CD4-positive, CD25-positive, alpha-beta regulatory T cell (primary cell): ENCODE measurements around the gene EARS2. TPM values are rescaled to one million over a fixed set of nuclear protein-coding genes. Genes with fewer than 3 reads are reported as not detected.
A peak's percentile ranks its signal among the peaks of the same experiment; 100 is the strongest.
"Not testable (repeated sequence)": the region's sequence is repeated elsewhere in the genome, so short reads cannot be mapped to it uniquely, and the experiment has no call there.

ENCODE experiments used
- ATAC-seq, 2 donors: fragments of 150-1000 bp; cut with Tn5 transposase; one replicate each; pipeline ENCODE4 v1.10.0; 2021; ENCODE audit warnings: low read depth in 2 of 2, moderate number of reproducible peaks in 2 of 2, moderate library complexity in 1 of 2
- DNase-seq, 3 donors: peaks; one replicate each; pipeline versions ENCODE4 v3.0.0 to v3.0.0-alpha.2; 2012 to 2022; ENCODE audit warnings: mixed read lengths in 1 of 3
- H3K27ac ChIP-seq: one replicate; pipeline ENCODE4 v1.7.0; 2013; ENCODE audit warnings: mild to moderate bottlenecking, low read length; ENCODE audit not compliant: insufficient read depth, poor library complexity, severe bottlenecking
- H3K27me3 ChIP-seq: one replicate; pipeline ENCODE4 v1.7.0; 2013; ENCODE audit warnings: low read length; ENCODE audit not compliant: control insufficient read depth, insufficient read depth
- H3K36me3 ChIP-seq: one replicate; pipeline ENCODE4 v1.7.0; 2013; ENCODE audit warnings: mild to moderate bottlenecking, low read length, moderate library complexity; ENCODE audit not compliant: control insufficient read depth, insufficient read depth
- H3K4me1 ChIP-seq: 2 replicates; pipeline ENCODE4 v1.7.0; 2013; ENCODE audit warnings: mild to moderate bottlenecking, low read length; ENCODE audit not compliant: insufficient read depth, control insufficient read depth, poor library complexity, severe bottlenecking
- H3K4me3 ChIP-seq: one replicate; pipeline ENCODE4 v1.7.0; 2013; ENCODE audit warnings: low read depth, mild to moderate bottlenecking, low read length, moderate library complexity
- H3K9me3 ChIP-seq, 2 experiments: 1 replicate in 1 of 2; 2 replicates in 1 of 2; pipeline ENCODE4 v1.7.0; 2013; ENCODE audit warnings: low read length in 2 of 2, mild to moderate bottlenecking in 1 of 2, moderate library complexity in 1 of 2; ENCODE audit not compliant: control insufficient read depth in 2 of 2
- H3K27ac Mint-ChIP-seq, 3 donors: one replicate each; pipeline ENCODE4 v1.8.0; 2020 to 2022; ENCODE audit warnings: mild to moderate bottlenecking in 3 of 3, mixed read lengths in 3 of 3, moderate library complexity in 2 of 3
- H3K27me3 Mint-ChIP-seq: one replicate; pipeline ENCODE4 v1.8.0; 2022; ENCODE audit warnings: mild to moderate bottlenecking, mixed read lengths
- H3K36me3 Mint-ChIP-seq: one replicate; pipeline ENCODE4 v1.8.0; 2020; ENCODE audit warnings: mixed read lengths
- H3K4me1 Mint-ChIP-seq, 4 donors: one replicate each; pipeline ENCODE4 v1.8.0; 2020 to 2022; ENCODE audit warnings: mixed read lengths in 4 of 4, mild to moderate bottlenecking in 1 of 4
- H3K4me3 Mint-ChIP-seq, 4 donors: one replicate each; pipeline ENCODE4 v1.8.0; 2020 to 2022; ENCODE audit warnings: mild to moderate bottlenecking in 4 of 4, mixed read lengths in 4 of 4, moderate library complexity in 3 of 4
- H3K9me3 Mint-ChIP-seq, 7 donors: one replicate each; pipeline ENCODE4 v1.8.0; 2020 to 2022; ENCODE audit warnings: mixed read lengths in 7 of 7, mild to moderate bottlenecking in 3 of 7, moderate library complexity in 2 of 7
- polyA plus RNA-seq, 4 donors: library from polyadenylated mRNA; unstranded; fragments of 300-500 nt; fragmentation: Illumina TruSeq; gene quantifications; one replicate each; pipeline ENCODE4 v1.2.3, GENCODE V29; 2021
- total RNA-seq: library from RNA; stranded (reverse); gene quantifications from one replicate; pipeline ENCODE4 v1.2.3, GENCODE V29; 2022

EARS2 gene
- total and polyA plus RNA-seq, 5 donors from 2014 or later = 9.5 to 13.5 (median 11.2) TPM

DNA sequence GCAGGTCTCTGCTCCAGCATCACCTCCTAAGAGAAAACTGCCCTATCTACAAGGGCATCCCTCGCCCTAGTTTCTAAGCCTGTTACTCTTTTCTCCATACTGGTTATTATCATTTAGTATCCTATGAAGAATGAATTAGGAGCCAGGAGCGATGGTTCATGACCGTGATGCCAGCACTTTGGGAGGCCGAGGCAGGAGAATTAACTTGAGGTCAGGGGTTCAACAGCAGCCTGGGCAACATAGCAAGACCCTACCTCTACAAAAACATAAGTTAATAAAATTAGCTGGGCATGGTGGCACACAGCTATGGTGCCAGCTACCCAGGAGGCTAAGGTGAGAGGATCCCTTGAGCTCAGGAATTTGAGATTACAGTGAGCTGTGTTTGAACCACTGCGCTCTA lies 7.2 kb downstream of the EARS2 start:
- peaks cover 52% of the 10 kb centered on the region for H3K36me3 ChIP-seq
- no peaks in the 10 kb centered on the region for H3K27me3 ChIP-seq
- H3K9me3 Mint-ChIP-seq = no peaks in the 10 kb centered on the region
- H3K4me3 ChIP-seq = no peak overlapping the region
- H3K27ac Mint-ChIP-seq = no peak overlapping the region
- DNase-seq = no peak
- H3K4me1 Mint-ChIP-seq = peaks cover 3 to 9% (median 7%) of the 10 kb centered on the region in 4 donors
- no peaks in the 10 kb centered on the region for H3K27me3 Mint-ChIP-seq
- no peak for ATAC-seq
- H3K27ac ChIP-seq = no peak overlapping the region
- peaks cover 22% of the 10 kb centered on the region for H3K36me3 Mint-ChIP-seq
- H3K9me3 ChIP-seq = no peaks in the 10 kb centered on the region
- no peaks in the 10 kb centered on the region for H3K4me1 ChIP-seq
- H3K4me3 Mint-ChIP-seq = no peak overlapping the region

DNA sequence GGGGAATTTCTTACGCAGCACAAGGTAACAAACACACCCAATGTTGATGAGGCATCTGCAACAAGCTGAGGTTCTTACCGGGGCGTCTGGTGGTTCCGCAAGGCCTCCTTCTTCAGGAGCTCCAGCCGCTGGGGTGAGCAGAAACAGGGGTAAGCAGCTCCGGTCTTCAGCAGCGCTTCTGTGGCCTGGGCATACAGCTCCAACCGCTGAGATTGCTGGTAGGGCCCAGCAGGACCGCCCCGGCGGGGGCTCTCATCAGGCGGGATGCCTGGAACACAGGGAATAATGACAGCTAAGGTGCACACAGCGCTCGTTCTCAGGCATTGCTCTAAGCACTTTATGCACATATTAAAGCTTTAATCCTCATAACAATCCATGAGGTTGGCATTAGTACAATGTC lies 12.7 kb downstream of the EARS2 start:
- Histone ChIP-seq H3K4me3 (no peak overlapping the region), H3K4me1 (no peaks in the 10 kb centered on the region), H3K27ac (no peak overlapping the region), H3K27me3 (no peaks in the 10 kb centered on the region), H3K36me3 (peaks cover 49% of the 10 kb centered on the region), H3K9me3 (no peaks in the 10 kb centered on the region)
- ATAC-seq (no peak), DNase-seq (no peak)
- Mint-ChIP-seq H3K4me1 (peaks cover 0 to 2% (median 0%) of the 10 kb centered on the region in 4 donors), H3K27ac (no peak overlapping the region), H3K27me3 (no peaks in the 10 kb centered on the region), H3K36me3 (peaks cover 16% of the 10 kb centered on the region), H3K9me3 (no peaks in the 10 kb centered on the region), H3K4me3 (no peak overlapping the region)

DNA sequence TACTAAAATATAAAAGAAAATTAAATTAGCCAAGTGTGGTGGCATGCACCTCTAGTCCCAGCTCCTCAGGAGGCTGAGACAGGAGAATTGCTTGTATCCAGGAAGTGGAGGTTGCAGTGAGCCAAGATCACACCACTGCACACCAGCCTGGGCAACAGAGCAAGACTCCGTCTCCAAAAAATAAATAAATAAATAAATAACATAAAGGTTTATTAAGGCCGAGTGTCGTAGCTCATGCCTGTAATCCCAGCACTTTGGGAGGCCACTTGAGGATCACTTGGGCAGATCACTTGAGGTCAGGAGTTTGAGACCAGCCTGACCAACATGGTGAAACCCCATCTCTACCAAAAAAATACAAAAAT lies 16.4 kb downstream of the EARS2 start:
- not testable (repeated sequence) for H3K9me3 ChIP-seq, DNase-seq, H3K4me3 ChIP-seq, H3K27ac ChIP-seq, H3K27me3 Mint-ChIP-seq, H3K9me3 Mint-ChIP-seq, H3K27me3 ChIP-seq, ATAC-seq, H3K27ac Mint-ChIP-seq, H3K4me1 ChIP-seq, H3K4me1 Mint-ChIP-seq
- Mint-ChIP-seq H3K36me3 (peaks cover 12% of the 10 kb centered on the region), H3K4me3 (peak overlapping the region in 1 of 4 donors; percentile 32)
- H3K36me3 ChIP-seq = peaks cover 28% of the 10 kb centered on the region

DNA sequence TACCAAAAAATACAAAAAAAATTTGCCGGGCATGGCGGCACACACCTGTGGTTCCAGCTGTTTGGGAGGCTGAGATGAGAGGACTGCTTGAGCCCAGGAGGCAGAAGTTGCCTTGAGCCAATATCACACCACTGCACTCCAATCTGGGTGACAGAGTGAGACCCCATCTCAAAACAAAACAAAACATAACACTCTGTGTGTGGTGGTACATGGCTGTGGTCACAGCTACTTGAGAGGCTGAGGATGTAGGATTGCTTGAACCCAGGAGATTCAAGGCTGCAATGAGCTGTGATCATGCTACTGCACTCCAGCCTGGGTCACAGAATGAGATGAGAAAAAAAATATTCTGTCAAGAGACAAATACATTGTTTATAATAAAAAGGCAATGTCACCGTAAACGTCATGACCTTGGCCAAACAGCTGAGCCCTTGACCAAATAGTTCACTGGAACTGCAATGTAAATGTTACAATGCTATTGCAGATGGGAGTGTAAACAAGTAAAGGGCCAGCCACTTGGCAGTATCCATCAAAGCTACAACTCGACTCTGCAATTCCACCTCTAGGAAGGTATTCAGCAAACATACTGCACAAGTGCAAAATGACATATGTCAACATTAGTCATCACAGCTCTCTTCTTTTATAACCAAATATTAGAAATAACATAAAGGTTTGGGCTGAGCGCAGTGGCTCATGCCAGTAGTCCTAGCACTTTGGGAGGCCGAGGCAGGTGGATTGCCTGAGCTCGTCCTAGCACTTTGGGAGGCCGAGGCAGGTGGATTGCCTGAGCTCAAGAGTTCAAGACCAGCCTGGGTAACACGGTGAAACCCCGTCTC lies 16.9 kb downstream of the EARS2 start:
- no peak for DNase-seq
- no peak overlapping the region for H3K27ac ChIP-seq
- Mint-ChIP-seq H3K4me3 (no peak overlapping the region), H3K4me1 (peaks cover 0 to 4% (median 0%) of the 10 kb centered on the region in 4 donors), H3K27ac (no peak overlapping the region), H3K9me3 (no peaks in the 10 kb centered on the region), H3K27me3 (no peaks in the 10 kb centered on the region), H3K36me3 (peaks cover 12% of the 10 kb centered on the region)
- H3K4me1 ChIP-seq = no peaks in the 10 kb centered on the region
- peaks cover 28% of the 10 kb centered on the region for H3K36me3 ChIP-seq
- H3K4me3 ChIP-seq = no peak overlapping the region
- ATAC-seq = no peak
- H3K9me3 ChIP-seq = no peaks in the 10 kb centered on the region
- H3K27me3 ChIP-seq = no peaks in the 10 kb centered on the region

DNA sequence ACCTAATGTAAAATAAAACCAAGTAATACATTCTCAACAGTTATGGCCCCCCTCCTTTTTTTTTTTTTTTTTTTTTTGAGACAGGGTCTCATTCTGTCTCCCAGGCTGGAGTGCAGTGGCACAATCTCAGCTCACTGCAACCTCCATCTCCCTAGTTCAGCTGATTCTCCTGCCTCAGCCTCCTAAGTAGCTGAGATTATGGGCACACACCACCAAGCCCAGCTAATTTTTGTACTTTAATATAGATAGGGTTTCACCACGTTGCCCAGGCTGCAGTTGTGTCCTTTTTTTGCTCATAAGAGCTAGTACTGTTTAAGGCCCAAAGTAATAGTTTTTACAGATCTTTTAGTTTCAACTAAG lies 18.3 kb downstream of the EARS2 start:
- H3K4me3 ChIP-seq = no peak overlapping the region
- H3K4me3 Mint-ChIP-seq = no peak overlapping the region
- ATAC-seq (no peak), DNase-seq (no peak)
- H3K36me3 ChIP-seq = peaks cover 29% of the 10 kb centered on the region
- no peak overlapping the region for H3K27ac Mint-ChIP-seq
- H3K27me3 Mint-ChIP-seq = no peaks in the 10 kb centered on the region
- H3K27me3 ChIP-seq = no peaks in the 10 kb centered on the region
- no peak overlapping the region for H3K27ac ChIP-seq
- peaks cover 16% of the 10 kb centered on the region for H3K36me3 Mint-ChIP-seq
- no peaks in the 10 kb centered on the region for H3K4me1 ChIP-seq
- H3K9me3 ChIP-seq = no peaks in the 10 kb centered on the region
- peaks cover 0 to 4% (median 0%) of the 10 kb centered on the region in 4 donors for H3K4me1 Mint-ChIP-seq
- H3K9me3 Mint-ChIP-seq = no peaks in the 10 kb centered on the region

DNA sequence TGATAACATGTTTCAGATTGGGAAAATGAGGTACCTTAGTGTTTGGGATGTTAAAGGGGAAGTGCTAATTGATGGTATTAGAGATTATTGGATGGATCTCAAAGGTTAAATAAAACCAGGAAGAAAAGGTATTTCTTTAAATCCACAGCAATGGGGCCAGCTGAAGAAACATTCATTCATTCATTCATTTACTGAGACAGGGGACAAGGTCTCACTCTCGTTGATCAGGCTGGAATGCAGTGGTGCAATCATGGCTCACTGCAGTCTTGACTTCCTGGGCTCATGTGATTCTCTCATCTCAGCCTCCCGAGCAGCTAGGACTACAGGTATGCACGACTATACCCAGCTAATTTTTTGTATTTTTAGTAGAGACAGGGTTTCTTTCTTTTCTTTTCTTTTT lies 19.8 kb downstream of the EARS2 start:
- peaks cover 13% of the 10 kb centered on the region for H3K36me3 Mint-ChIP-seq
- Histone ChIP-seq H3K4me1 (no peaks in the 10 kb centered on the region), H3K36me3 (peaks cover 38% of the 10 kb centered on the region), H3K9me3 (no peaks in the 10 kb centered on the region), H3K4me3 (no peak overlapping the region), H3K27ac (no peak overlapping the region), H3K27me3 (no peaks in the 10 kb centered on the region)
- H3K9me3 Mint-ChIP-seq = no peaks in the 10 kb centered on the region
- peaks cover 0 to 4% (median 0%) of the 10 kb centered on the region in 4 donors for H3K4me1 Mint-ChIP-seq
- no peak overlapping the region for H3K27ac Mint-ChIP-seq
- DNase-seq = no peak
- no peak overlapping the region for H3K4me3 Mint-ChIP-seq
- H3K27me3 Mint-ChIP-seq = no peaks in the 10 kb centered on the region
- no peak for ATAC-seq

DNA sequence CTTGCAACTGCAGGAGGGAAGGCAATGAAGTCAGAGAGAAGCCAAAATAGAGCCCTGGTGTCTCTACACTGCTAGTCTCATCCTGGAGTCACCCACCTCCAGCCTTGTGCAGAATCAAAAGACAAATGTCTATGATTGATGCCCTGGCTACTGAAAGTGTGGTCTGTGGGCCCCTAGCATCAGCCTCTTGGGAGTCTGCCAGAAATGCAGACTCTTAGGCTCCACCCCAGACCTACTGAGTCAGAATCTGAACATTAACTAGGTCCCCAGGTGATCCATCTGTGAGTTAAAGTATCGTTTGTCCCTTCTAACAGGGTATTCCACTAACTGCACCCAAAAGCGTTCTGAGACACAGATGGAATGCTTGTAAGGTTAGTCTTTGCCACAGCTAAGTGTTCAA lies 21.2 kb downstream of the EARS2 start:
- Mint-ChIP-seq H3K4me3 (no peak overlapping the region), H3K27me3 (no peaks in the 10 kb centered on the region), H3K9me3 (no peaks in the 10 kb centered on the region), H3K27ac (no peak overlapping the region), H3K36me3 (peaks cover 21% of the 10 kb centered on the region), H3K4me1 (peaks cover 0 to 4% (median 0%) of the 10 kb centered on the region in 4 donors)
- no peak overlapping the region for H3K4me3 ChIP-seq
- H3K27ac ChIP-seq = no peak overlapping the region
- DNase-seq = no peak
- no peaks in the 10 kb centered on the region for H3K9me3 ChIP-seq
- no peak for ATAC-seq
- peaks cover 44% of the 10 kb centered on the region for H3K36me3 ChIP-seq
- no peaks in the 10 kb centered on the region for H3K4me1 ChIP-seq
- no peaks in the 10 kb centered on the region for H3K27me3 ChIP-seq
